Measurements from ENCODE around the gene SOX4.
A peak's percentile ranks its signal among the peaks of the same experiment; 100 is the strongest.

GRCh38 chr6:21594416-21595281 lies 1.1 kb downstream of the SOX4 start:
- TF ChIP-seq CTCF (conservative IDR thresholded peaks at IDR 0.05; ENCODE audit: low read depth in 2 of 2) = no peak
- no peak for TF ChIP-seq EZH2 (IDR thresholded peaks at IDR 0.05; ENCODE audit: low read depth, unreplicated experiment)
- peak; percentile 52 for TF ChIP-seq POLR2AphosphoS5 (IDR thresholded peaks at IDR 0.05; ENCODE audit: low read depth)
- TF ChIP-seq EZH2phosphoT487 (IDR thresholded peaks at IDR 0.05; ENCODE audit: unreplicated experiment) = no peak
- no peak for TF ChIP-seq JUNB (IDR thresholded peaks at IDR 0.05; ENCODE audit: unreplicated experiment)
- TF ChIP-seq REST (IDR thresholded peaks at IDR 0.05; ENCODE audit: unreplicated experiment) = no peak
- TF ChIP-seq ZNF114 (CRISPR knock-in tag; IDR thresholded peaks at IDR 0.05) = no peak
- no peak for TF ChIP-seq CREB1 (CRISPR knock-in tag; IDR thresholded peaks at IDR 0.05; ENCODE audit: low read depth)
- no peak for TF ChIP-seq ZNF331 (CRISPR knock-in tag; IDR thresholded peaks at IDR 0.05; ENCODE audit: low read depth)

Data from GM23338 (cell line).